ENCODE data around the gene BANP.
"Not testable (repeated sequence)": the region's sequence is repeated elsewhere in the genome, so short reads cannot be mapped to it uniquely, and the experiment has no call there.

BANP gene

DNA sequence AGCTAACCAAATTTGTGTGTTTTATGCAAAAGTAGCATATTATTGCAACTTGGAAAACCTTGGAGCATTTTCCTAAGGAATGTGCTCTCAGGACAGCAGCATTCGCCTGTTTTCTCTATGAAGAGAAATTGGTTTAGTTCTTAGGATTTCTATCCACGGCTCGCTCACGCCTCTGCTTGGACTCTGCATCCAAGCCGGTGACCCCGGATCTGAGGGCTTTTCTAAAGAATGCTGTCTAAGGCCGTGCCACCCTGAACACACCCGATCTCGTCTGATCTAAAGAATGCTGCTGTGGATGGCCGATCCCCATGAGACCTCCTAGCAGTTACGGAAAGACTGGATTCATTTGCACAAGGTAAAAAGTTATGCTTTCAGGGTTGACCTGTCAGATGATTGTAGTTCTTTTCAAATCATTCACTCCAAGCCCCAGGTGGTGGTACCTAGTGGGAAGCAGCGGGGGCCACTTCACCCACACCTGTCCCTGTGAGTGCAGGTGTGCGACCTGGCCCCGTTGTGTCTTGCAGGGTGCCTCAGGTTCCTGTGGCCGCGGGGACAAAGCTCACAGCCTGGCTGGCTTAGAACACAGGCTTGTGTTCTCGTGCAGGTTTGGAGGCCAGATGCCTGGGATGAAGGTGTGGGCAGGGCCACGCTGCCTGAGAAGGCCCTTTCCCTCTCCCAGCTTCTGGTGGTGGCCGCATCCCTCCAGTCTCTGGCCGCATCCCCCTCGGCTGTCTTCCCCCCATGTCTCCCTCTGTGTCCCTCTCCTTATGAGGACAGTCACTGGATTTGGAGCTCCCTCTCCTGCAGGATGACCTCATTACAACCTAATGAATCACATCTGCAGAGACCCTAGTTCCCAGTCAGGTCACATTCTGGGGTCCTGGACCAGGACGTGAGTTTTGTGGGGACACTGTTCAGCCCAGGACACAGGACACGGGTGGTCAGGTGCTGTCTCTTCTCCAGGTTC is 71.1 kb downstream of the BANP start:
- Histone ChIP-seq H3K9me3 (ENCODE audit: control insufficient read depth, insufficient read depth, low read length) (no peaks in the 10 kb centered on the region), H3K9ac (ENCODE audit: low read depth, low read length) (no peak overlapping the region), H3K4me1 (ENCODE audit: insufficient read depth, low read length) (peaks cover 13% of the 10 kb centered on the region; the same call in 1 of the 2 replicates), H3K36me3 (ENCODE audit: insufficient read depth, low read length) (no peaks in the 10 kb centered on the region; the same call in 1 of the 2 replicates)

DNA sequence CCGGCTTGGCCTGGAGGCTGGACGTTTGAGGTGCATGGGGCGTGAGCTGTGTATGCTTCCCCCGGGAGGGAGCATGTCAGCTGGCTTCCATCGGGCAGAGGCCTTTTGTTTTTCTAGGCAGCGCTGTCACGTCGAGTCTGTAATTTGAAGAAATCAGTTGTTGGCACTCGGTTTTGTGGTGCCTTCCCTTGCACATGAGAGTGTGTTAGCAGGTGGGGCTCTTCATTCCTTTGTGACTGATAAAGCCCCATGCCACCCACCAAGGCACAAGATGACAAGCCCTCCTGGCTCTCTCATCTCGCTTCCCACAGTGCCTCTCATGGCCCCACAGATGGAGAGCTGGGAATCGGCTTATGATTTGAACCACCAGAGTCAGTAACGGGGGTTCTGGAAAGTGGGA is 72.1 kb downstream of the BANP start:
- H3K4me1 ChIP-seq (ENCODE audit: insufficient read depth, low read length), result peaks cover 13% of the 10 kb centered on the region; the same call in 1 of the 2 replicates
- H3K9ac ChIP-seq (ENCODE audit: low read depth, low read length), result no peak overlapping the region
- no peaks in the 10 kb centered on the region for H3K9me3 ChIP-seq (ENCODE audit: control insufficient read depth, insufficient read depth, low read length)
- no peaks in the 10 kb centered on the region; the same call in 1 of the 2 replicates for H3K36me3 ChIP-seq (ENCODE audit: insufficient read depth, low read length)

DNA sequence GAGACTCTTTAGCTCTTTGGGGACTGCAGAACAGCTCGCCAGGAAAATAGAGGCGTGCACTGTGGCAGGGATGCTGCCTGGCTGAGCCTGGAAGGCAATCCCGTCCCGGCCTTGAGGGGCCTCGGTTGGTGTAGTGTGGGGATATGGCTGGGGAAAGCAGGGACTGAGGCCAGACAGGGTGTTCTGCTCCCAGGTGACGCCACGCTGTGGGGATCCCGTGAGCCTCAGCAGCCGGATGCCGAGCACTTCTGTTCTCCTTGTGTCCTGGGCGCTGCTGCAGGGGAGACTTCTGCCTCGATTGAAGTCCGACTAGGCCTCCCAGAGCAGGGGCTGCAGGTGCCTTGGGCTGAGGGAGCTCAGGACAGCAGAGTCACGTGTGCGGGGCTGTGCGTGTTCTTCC is 72.6 kb downstream of the BANP start:
- no peaks in the 10 kb centered on the region; the same call in 1 of the 2 replicates for H3K36me3 ChIP-seq (ENCODE audit: insufficient read depth, low read length)

DNA sequence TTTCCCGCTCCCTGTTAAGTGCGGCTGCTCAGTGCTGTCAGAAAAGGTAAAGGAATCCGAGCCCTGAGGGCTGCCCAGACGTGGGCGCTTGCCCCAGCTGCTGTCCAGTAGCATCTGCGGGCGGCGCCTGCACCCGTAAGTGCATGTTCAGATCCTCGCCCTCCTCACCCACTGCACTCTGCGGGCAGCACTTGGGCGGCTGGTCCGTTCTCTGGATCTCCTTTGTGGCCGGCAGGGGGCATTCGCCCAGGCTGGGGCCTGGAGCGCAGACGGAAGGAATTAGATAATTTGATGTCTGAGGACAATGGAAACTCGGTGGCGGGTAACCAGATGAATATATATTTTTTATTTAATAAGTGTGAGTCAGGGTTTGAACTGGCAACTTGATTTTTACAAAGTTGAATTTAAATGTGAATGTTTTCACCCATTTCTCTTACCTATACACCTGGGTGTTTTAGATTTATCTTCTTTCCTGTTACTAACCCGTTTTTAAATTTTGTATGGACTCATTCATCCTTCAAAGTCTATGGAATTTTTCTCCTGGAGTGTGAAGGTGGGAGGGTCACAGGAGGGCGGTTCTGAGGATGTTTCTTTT is 73.4 kb downstream of the BANP start:
- H3K9ac ChIP-seq (ENCODE audit: low read depth, low read length); H3K36me3 ChIP-seq (ENCODE audit: insufficient read depth, low read length); H3K4me1 ChIP-seq (ENCODE audit: insufficient read depth, low read length); H3K9me3 ChIP-seq (ENCODE audit: control insufficient read depth, insufficient read depth, low read length): not testable (repeated sequence)

More for the DNA sequence above, 72.6 kb downstream of the BANP start:
- H3K9ac ChIP-seq (ENCODE audit: low read depth, low read length), result no peak overlapping the region
- no peaks in the 10 kb centered on the region for H3K9me3 ChIP-seq (ENCODE audit: control insufficient read depth, insufficient read depth, low read length)
- H3K4me1 ChIP-seq (ENCODE audit: insufficient read depth, low read length), result peaks cover 13% of the 10 kb centered on the region; the same call in 1 of the 2 replicates

DNA sequence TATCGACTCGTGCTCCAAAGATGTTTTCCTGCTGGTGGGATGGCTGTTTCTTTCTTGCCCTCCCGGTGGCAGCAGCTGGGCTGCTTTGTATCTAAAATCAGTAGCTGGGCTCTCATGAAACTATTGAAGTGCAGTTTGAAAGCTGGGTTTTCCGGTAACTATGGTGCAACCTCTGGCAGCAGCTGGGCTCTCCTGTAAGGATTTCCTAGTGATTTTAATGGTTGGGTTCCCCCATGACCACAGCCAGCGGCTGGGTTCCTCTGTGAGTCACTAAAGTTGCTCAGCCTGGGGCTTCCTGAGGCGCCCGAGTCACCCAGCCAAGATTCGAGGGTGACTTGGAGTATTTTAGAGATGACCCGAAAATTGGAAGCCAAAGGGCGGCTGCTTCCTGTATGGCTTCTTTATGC is 73.9 kb downstream of the BANP start:
- not testable (repeated sequence) for H3K4me1 ChIP-seq (ENCODE audit: insufficient read depth, low read length); H3K9ac ChIP-seq (ENCODE audit: low read depth, low read length); H3K36me3 ChIP-seq (ENCODE audit: insufficient read depth, low read length)

DNA sequence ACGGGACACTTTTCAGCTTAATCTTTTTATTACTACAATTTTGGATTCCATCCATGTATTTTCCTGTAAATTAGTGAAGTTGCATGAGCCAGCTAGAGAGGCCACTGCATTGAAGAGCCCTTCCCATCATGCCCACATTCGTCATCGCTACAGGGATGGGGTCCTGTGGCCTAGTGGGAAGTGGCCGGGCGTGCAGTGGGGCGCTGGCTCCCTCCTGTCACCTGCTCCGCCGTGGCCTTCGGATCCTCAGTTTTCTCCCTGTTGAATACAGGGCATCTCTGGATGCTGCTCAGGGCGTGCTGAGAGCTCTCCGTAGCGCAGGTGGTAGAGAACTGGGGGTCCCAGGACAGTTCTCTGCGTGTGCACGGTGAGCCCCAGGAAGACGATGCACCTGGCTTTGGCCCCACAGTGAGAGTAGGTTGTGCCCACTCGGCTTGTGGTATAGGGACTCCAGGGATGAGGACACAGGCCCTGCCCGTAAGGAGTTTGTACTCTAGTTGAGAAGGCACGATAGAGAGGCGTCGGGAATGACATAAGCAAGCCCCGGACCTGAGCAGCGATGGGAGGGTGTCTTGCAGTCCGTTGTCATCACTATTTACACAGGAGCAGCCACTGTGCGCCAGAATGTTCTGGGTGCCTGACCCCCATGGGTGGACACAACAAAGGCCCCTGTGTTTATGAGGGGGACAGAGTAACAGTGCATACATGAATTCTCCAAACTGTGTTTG is 74.8 kb downstream of the BANP start:
- H3K36me3 ChIP-seq (ENCODE audit: insufficient read depth, low read length); H3K9ac ChIP-seq (ENCODE audit: low read depth, low read length); H3K9me3 ChIP-seq (ENCODE audit: control insufficient read depth, insufficient read depth, low read length); H3K4me1 ChIP-seq (ENCODE audit: insufficient read depth, low read length): not testable (repeated sequence)

More for the DNA sequence above, 73.9 kb downstream of the BANP start:
- not testable (repeated sequence) for H3K9me3 ChIP-seq (ENCODE audit: control insufficient read depth, insufficient read depth, low read length)

DNA sequence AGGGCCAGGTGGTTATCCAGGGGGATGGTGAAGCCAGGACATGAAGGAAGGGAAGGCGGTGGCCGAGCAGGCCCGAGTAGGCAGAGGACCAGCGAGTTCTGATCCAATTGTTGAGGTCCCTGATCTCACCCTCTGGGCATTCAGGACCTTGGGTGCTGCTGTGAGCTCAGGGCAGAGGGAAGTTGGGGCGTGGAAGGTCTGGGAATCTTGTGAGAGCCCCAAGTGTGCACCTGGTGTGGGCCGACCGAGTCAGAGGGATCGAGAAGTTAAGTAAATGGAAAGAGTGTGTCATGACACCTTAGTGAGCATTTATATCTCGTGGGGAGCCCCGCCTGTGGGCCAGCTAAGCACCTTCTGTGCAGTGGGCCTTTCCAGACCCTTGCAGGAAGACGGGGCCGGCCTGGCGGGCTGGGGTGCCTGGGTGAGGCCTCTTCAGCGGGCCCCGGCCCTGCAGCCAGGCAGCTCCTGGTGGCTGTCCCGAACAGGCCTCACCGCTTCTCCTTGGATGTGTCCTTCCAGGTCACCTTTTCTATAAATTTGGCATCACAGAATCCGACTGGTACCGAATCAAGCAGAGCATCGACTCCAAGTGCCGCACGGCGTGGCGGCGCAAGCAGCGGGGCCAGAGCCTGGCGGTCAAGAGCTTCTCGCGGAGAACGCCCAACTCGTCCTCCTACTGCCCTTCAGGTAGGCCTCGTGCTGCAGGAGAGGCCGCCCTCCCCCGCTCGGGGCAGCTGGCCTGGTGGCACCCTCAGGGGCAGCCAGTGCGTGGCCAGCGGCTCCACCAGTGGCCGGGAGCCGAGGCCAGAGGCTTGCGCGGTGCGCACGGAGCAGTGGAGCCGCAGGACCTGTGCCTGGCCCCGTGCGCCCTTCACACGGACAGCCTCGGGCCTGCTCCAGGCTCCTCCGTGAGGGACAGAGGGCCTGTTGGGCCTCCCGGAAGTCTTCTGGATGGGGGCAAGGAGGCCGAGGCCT is 76.0 kb downstream of the BANP start:
- H3K9me3 ChIP-seq (ENCODE audit: control insufficient read depth, insufficient read depth, low read length), result no peaks in the 10 kb centered on the region
- H3K9ac ChIP-seq (ENCODE audit: low read depth, low read length), result no peak overlapping the region
- H3K4me1 ChIP-seq (ENCODE audit: insufficient read depth, low read length), result peaks cover 5% of the 10 kb centered on the region; the same call in 1 of the 2 replicates
- no peaks in the 10 kb centered on the region; the same call in 1 of the 2 replicates for H3K36me3 ChIP-seq (ENCODE audit: insufficient read depth, low read length)

DNA sequence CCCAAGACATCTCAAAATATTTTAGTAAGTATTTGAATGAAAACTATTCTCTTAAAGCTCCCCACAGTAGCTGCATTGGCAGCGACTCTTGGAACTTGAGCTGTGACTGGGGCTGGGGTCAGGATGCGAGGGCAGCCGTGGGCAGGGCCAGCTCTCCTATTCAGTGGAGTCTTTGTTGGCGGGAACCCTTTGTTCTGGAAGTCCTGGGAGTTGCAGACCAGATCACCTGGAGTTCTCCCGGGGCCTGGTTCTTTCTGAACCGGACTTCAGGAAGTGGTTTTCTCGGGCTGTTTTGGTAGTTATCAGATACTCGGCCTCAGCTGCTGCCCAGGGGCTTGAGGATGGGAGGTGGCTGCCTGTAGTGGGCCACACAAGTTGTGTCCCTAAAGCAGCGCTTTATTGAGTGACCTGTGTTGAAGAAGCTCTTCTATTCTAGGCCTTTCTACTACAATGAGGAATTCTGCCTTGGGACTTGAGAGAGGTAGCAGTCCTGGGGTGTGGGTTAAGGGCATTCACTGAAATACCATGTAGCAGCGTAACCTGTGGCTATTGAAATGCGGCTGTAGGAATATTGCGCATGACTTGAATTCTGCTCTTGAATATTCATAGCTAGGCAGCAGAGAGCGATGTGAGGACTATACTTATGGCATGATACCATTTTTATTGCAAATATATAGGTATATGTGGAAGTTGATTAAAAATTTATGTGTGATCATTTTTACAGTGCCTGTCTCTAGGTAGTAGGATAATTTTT is 77.1 kb downstream of the BANP start:
- H3K36me3 ChIP-seq (ENCODE audit: insufficient read depth, low read length); H3K9ac ChIP-seq (ENCODE audit: low read depth, low read length); H3K9me3 ChIP-seq (ENCODE audit: control insufficient read depth, insufficient read depth, low read length); H3K4me1 ChIP-seq (ENCODE audit: insufficient read depth, low read length): not testable (repeated sequence)

DNA sequence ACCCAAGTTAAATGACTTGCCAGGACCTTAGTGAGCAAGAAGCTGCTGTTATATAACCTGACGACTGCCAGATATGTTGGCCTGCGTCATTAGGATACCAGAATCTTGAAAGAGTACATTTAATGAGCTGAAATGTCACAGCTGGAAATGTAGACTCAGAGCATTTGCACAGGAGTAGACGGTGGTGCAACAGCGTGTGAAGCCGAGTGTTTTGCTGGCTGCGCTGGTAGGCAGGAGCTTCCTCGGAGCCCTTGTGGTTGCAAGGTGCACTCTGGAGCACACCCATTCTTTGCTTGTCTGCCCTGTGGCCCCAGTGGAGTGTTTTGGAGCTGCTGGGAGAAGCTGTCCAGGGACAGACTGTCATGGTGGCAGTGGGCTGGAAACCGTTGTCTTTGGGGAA is 79.3 kb downstream of the BANP start:
- Histone ChIP-seq H3K4me1 (ENCODE audit: insufficient read depth, low read length) (no peaks in the 10 kb centered on the region), H3K36me3 (ENCODE audit: insufficient read depth, low read length) (no peaks in the 10 kb centered on the region; the same call in 1 of the 2 replicates), H3K9me3 (ENCODE audit: control insufficient read depth, insufficient read depth, low read length) (no peaks in the 10 kb centered on the region), H3K9ac (ENCODE audit: low read depth, low read length) (no peak overlapping the region)

DNA sequence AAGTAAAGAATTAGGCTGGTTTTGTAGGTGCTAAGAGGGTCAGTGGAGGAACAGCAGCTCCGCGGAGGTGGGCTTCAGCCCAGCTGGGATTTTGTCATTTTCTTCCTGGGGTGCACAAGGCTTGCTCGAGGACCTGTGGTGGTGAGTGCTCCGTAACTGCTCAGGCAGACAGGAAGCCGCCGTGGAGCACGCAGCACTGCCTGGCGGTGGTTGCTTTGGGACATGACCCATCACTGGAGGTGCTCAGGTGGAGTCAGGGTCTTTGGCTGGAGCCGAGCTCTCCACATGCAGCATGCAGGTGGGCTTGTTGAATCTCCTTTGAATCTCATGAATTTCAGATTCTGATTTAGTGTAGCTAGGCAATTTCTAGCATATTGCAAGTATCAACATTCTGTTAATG is 79.7 kb downstream of the BANP start:
- H3K4me1 ChIP-seq (ENCODE audit: insufficient read depth, low read length); H3K9me3 ChIP-seq (ENCODE audit: control insufficient read depth, insufficient read depth, low read length); H3K9ac ChIP-seq (ENCODE audit: low read depth, low read length); H3K36me3 ChIP-seq (ENCODE audit: insufficient read depth, low read length): not testable (repeated sequence)

DNA sequence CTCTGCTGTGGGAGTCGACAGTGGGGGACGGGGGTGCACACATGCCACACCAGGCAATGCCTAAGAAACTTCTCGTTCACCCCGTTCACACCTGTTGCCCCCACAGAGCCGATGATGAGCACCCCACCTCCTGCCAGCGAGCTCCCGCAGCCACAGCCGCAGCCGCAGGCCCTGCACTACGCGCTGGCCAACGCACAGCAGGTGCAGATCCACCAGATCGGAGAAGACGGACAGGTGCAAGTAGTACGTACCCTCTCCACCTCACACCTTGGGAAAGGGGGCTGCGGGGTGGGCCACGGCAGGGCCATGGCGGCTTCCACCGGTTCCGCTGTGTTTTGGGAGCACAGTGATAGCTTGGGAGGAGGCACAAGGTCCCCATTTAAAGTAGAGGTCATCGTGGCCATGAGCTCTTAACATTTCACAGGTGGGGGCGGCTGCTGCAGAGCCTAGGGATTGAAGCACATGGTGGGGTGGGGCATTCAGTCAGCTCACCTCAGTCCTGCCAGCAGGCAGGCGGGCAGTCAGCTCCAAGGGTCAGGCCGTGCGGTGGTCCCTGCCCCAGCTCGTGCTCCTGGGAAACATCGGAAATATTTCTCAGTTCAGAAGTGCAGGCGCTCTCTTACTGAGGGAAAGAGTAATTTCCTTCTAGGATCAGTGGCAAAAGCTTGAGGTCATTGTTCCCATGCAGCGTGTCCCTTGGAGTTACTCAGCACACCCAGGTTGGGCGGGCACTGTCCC is 81.9 kb downstream of the BANP start:
- not testable (repeated sequence) for H3K4me1 ChIP-seq (ENCODE audit: insufficient read depth, low read length); H3K9me3 ChIP-seq (ENCODE audit: control insufficient read depth, insufficient read depth, low read length); H3K9ac ChIP-seq (ENCODE audit: low read depth, low read length); H3K36me3 ChIP-seq (ENCODE audit: insufficient read depth, low read length)

DNA sequence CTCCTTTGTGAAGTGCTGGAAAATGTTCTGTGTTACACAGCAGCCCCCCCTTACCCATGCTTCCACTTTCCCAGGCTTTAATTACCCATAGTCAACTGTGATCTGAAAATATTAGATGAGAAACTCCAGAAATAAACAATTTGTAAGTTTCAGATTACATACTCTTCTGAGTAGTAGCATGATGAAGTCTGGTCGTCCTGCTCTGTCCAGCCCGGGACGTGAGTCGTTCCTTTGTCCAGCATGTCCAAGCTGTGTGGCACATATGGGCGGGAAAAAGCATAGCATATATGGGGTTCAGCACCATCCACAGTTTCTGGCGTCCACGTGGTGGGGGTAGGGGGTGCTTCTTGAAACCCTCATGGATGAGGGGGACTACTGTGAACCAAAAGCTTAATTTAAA is 83.5 kb downstream of the BANP start:
- Histone ChIP-seq H3K4me1 (ENCODE audit: insufficient read depth, low read length) (no peaks in the 10 kb centered on the region), H3K9me3 (ENCODE audit: control insufficient read depth, insufficient read depth, low read length) (no peaks in the 10 kb centered on the region), H3K9ac (ENCODE audit: low read depth, low read length) (no peak overlapping the region), H3K36me3 (ENCODE audit: insufficient read depth, low read length) (no peaks in the 10 kb centered on the region)

DNA sequence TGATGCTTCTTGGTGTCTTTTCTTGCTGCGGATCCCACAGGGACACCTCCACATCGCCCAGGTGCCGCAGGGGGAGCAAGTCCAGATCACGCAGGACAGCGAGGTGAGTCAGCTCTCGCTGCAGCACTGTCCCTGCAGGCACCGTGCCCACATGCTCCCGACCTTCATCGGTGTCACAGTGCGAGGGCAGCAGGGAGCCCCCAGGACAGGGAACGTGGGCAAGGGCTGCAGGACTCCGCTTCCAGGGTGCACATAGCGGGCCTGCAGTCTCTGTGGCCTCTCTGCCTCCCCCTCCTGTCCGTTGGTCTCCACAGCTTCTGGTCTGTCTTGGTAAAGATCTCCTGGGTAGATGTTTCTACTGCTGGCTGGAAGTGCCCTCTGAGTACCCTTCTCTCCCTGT is 84.1 kb downstream of the BANP start:
- H3K4me1 ChIP-seq (ENCODE audit: insufficient read depth, low read length), result no peaks in the 10 kb centered on the region
- no peaks in the 10 kb centered on the region for H3K36me3 ChIP-seq (ENCODE audit: insufficient read depth, low read length)
- H3K9me3 ChIP-seq (ENCODE audit: control insufficient read depth, insufficient read depth, low read length), result no peaks in the 10 kb centered on the region
- H3K9ac ChIP-seq (ENCODE audit: low read depth, low read length), result no peak overlapping the region
